ENCODE data around the gene ACTC1. TPM values are rescaled to one million over a fixed set of nuclear protein-coding genes. Genes with fewer than 3 reads are reported as not detected.

Gene ACTC1
- total RNA-seq, 2 donors from 2014 or later = 4.9 TPM; not detected in 1

DNA sequence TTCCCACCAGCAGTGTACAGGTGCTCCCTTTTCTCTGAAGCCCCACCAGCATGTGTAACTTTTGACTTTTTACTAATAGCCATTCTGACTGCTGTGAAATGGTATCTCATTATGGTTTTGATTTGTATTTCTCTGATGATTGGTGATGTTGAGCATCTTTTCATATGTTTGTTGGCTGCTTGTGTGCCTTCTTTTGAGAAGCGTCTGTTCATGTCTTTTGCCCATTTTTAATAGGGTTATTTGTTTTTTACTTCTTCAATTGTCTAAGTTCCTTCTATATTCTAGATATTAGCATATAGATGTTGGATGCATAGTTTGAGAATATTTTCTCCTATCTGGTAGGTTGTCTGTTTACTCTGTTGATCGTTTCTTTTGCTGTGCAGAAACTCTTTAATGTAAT, 14.6 kb downstream of the ACTC1 start:
- intact Hi-C loops (cut with DNase I) = no loop called here
- no peak overlapping the region for H3K27ac ChIP-seq
- TF ChIP-seq, protein P1, sequence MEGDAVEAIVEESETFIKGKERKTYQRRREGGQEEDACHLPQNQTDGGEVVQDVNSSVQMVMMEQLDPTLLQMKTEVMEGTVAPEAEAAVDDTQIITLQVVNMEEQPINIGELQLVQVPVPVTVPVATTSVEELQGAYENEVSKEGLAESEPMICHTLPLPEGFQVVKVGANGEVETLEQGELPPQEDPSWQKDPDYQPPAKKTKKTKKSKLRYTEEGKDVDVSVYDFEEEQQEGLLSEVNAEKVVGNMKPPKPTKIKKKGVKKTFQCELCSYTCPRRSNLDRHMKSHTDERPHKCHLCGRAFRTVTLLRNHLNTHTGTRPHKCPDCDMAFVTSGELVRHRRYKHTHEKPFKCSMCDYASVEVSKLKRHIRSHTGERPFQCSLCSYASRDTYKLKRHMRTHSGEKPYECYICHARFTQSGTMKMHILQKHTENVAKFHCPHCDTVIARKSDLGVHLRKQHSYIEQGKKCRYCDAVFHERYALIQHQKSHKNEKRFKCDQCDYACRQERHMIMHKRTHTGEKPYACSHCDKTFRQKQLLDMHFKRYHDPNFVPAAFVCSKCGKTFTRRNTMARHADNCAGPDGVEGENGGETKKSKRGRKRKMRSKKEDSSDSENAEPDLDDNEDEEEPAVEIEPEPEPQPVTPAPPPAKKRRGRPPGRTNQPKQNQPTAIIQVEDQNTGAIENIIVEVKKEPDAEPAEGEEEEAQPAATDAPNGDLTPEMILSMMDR (IDR thresholded peaks at IDR 0.05) = no peak

DNA sequence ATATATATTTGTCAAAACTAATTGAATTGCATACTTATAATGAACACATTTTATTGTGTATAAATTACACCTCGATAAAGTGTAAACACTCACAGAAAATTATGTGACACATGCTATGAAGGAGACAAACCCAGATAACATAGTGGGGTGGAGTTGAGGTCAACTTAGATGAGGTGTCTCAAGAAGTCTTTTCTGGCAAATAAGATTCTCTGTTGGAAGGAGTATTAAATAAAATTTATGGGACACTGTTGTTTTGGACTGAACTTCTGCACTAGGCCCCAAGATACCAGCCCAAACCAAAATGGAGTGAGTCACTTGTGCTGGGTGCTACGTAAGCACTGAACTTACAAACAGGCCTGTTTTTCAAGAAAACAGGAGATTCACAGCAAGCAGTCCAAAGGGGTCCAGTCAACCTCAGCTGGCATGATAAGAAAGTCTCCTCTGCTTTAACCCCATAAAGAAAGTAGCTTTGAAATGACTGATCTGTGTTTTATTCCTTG, 18.7 kb downstream of the ACTC1 start:
- no peaks in the 10 kb centered on the region for H3K27me3 ChIP-seq
- H3K4me1 ChIP-seq = no peaks in the 10 kb centered on the region
- no peak for DNase-seq
- H3K9me3 ChIP-seq = no peaks in the 10 kb centered on the region
- H3K36me3 ChIP-seq = no peaks in the 10 kb centered on the region
- H3K27ac ChIP-seq = no peak overlapping the region
- no peak overlapping the region for H3K4me3 ChIP-seq
- TF ChIP-seq, protein P1 (IDR thresholded peaks at IDR 0.05) = no peak
- intact Hi-C loops (cut with DNase I) = no loop called here
- H3K9ac ChIP-seq (ENCODE audit: low read depth in 2 of 2, low read length in 2 of 2) = no peak overlapping the region

More for the DNA sequence above, 14.6 kb downstream of the ACTC1 start:
- Histone ChIP-seq H3K4me1 (no peaks in the 10 kb centered on the region), H3K27me3 (no peaks in the 10 kb centered on the region), H3K9me3 (no peaks in the 10 kb centered on the region), H3K4me3 (no peak overlapping the region), H3K9ac (ENCODE audit: low read depth in 2 of 2, low read length in 2 of 2) (no peak overlapping the region), H3K36me3 (no peaks in the 10 kb centered on the region)
- DNase-seq = no peak

DNA sequence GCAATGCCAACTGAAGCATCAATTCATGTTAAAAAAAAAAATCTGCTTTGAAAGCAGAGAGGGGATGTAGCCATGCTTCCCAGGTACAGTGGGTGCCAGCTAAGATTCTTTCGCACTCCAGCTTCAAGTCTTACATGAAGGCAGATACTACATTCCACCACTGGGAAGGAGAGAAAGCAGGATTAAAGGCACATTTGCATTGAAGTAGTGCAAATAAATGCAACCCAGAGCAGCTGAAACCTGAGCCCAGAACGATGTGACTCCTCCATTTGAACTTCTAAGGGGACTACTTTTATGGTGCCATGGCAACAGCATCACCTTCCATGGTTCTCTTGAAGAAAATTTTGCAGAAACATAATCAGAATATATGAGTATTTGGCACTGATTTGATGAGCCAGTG, 21.4 kb downstream of the ACTC1 start:
- H3K4me3 ChIP-seq = no peak overlapping the region
- H3K9me3 ChIP-seq = no peaks in the 10 kb centered on the region
- H3K4me1 ChIP-seq = no peaks in the 10 kb centered on the region
- intact Hi-C loops (cut with DNase I) = no loop called here
- TF ChIP-seq, protein P1 (IDR thresholded peaks at IDR 0.05) = no peak
- H3K27ac ChIP-seq = no peak overlapping the region
- H3K27me3 ChIP-seq = no peaks in the 10 kb centered on the region
- no peak for DNase-seq
- H3K36me3 ChIP-seq = no peaks in the 10 kb centered on the region
- H3K9ac ChIP-seq (ENCODE audit: low read depth in 2 of 2, low read length in 2 of 2) = no peak overlapping the region

DNA sequence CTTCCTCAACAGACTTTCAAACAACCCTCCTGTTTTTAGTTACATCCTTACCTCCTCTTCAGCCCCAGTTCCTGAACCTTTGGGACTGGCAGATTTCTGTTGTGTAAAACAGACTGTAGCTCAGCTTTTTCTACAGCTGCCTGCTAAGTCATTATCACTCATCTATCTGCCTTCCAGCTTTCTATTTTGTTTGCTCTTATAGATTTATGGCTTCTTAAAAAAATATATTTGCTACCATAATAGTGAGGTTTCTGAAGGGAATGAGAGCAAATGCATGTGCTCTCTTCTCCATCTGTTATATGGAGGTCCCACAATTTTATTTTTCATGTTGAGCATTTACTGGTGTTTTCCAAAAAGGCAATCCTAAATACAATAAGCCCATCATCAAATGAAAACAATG, 22.3 kb downstream of the ACTC1 start:
- DNase-seq = no peak
- Histone ChIP-seq H3K9me3 (no peaks in the 10 kb centered on the region), H3K4me1 (no peaks in the 10 kb centered on the region), H3K27me3 (no peaks in the 10 kb centered on the region), H3K4me3 (no peak overlapping the region), H3K36me3 (no peaks in the 10 kb centered on the region), H3K27ac (no peak overlapping the region), H3K9ac (ENCODE audit: low read depth in 2 of 2, low read length in 2 of 2) (no peak overlapping the region)
- TF ChIP-seq, protein P1 (IDR thresholded peaks at IDR 0.05) = no peak
- intact Hi-C loops (cut with DNase I) = no loop called here

DNA sequence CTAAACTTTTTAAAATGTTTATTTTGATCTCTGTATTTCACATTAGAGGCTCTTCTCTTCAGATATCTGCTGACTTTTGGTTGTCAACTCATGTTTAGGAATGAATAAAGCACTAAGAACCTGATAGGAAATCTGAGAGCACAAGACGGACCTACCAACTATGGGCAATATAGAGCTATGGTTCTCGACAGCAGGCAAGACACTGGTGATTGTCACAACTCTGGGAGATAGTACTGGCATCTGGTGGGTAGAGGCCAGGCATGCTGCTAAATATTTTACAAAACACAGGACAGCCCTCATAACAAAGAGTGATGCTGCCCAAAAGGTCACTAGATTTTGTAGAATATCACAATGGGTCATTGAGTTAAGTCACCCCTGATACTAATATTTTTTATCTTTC, 23.0 kb downstream of the ACTC1 start:
- H3K4me1 ChIP-seq = no peaks in the 10 kb centered on the region
- H3K36me3 ChIP-seq = no peaks in the 10 kb centered on the region
- no peaks in the 10 kb centered on the region for H3K27me3 ChIP-seq
- H3K27ac ChIP-seq = no peak overlapping the region
- TF ChIP-seq, protein P1 (IDR thresholded peaks at IDR 0.05) = no peak
- H3K4me3 ChIP-seq = no peak overlapping the region
- intact Hi-C loops (cut with DNase I) = no loop called here
- no peaks in the 10 kb centered on the region for H3K9me3 ChIP-seq
- H3K9ac ChIP-seq (ENCODE audit: low read depth in 2 of 2, low read length in 2 of 2) = no peak overlapping the region
- DNase-seq = no peak
